NCI-H1092 (cell line): ENCODE measurements around the gene ARID5B.
"Not testable (repeated sequence)": the region's sequence is repeated elsewhere in the genome, so short reads cannot be mapped to it uniquely, and the experiment has no call there.

Source experiments
- DNase-seq: peaks from one replicate; lab custom pipeline; 2025; lab: John Stamatoyannopoulos, UW

ARID5B gene

DNA sequence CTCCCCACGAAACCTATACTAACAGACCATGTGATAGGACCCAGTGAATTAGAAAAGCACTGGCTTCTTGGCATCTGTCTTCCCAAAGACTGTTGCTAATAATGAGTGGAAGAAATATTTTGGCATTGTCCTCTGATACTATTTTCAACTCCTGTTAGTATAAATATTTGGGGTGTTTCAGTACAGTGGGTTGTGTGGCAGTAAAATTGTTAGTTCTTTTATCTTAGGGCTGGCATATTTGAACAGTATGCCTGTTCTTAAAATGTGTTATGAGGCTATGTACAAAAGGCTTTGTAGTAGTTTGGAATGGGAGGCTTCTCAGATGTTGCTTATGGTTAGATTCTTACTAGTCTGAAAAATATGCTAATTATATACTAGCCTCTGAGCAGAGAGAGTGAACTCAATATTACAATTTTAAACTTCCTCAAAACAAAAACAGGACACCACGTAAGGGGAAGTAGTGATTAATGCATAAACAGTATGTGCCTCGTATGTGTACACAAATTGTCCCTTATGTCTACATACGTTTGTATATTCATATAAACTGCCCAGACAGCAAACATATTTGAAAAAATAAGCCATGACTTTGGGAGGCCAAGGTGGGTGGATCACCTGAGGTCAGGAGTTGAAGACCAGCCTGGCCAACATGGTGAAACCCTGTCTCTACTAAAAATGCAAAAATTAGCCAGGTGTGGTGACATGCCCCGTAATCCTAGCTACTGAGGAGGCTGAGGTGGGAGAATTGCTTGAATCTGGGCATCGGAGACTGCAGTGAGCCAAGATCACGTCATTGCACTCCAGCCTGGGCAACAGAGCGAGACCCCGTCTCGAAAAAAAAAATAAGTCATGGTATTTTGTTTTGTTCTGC is 115.4 kb downstream of the ARID5B start:
- no peak for DNase-seq

DNA sequence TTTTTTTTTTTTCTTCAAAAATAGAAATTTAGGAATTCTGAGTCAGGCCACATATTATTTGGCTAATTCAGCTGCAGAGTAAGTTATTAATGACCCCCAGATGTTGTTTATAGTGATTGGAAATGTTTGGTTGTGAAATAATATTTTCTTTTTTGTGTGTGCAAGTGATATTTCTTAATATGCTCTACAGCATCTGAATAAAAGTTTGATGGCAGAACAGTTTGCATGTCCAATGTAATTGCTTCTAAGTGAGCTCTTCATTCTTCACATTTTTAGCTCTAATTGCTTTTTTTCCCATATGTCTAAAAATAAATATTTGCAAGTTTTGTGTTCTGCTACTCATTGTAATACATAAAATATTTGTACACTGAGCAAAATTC is 116.0 kb downstream of the ARID5B start:
- no peak for DNase-seq

DNA sequence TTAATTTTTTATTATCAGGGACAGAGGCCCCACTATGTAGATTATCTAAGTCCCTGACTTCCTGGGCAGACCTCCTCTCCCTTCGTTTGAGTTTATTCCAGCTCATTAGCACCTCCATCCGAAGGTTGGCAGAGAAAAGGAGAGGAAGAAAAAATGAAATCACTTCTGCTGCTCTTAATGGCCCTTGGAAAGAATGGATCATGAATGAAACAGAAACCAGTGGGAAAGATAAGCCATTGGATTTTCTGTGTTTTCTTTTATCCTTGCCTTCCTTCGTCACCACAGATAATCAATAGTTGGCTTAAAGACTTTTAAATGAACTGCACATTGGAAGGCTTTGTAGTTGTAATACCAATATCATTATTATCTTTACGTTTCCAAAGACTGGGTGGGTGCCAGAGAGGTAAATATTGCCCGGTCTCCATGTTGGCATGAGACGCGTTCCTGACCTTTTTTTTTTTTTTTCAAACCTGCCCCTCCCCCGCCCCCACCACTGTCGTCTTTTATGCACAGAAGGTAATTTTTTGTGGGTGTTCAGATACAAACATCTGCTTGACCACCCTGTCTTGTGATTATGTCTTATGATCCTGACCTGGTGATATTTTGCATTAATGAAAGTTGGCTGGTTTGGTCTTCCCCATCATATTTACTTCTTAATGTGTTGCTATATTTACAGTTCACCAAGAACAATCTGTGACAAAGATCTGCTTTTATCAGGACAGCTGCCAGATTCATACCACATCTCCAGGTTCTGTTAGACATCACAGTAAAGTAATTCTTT is 116.8 kb downstream of the ARID5B start:
- no peak for DNase-seq

DNA sequence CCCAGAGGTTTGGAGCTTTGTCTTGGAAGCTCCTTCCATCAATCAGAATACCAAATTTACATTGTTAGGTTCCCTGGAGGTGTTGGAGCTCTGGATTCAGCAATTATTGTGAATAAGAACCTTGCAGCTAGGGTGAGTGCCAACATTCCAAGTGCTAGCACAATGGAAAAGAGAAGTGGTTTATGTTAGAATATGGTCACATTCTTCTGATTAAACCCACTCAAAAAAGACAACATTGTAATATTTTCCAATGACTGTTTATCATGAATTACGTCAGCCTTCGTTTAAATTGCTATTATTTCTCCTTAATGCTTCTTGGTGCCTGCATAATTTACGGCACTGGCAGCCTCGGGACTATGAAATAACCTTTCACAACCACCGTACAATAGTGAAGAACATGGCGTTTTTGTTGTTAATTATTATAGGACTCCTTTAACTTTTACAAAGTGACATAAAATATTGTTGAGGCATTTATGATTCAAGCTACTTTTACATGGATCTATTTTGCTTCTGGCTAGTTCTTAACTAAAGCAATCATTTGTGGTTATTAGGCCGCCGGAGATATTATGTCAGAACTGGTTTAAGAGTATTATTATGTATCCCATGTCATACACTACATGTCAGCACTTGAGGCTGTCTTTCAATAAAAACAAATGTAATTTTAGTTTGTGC is 117.7 kb downstream of the ARID5B start:
- no peak for DNase-seq

DNA sequence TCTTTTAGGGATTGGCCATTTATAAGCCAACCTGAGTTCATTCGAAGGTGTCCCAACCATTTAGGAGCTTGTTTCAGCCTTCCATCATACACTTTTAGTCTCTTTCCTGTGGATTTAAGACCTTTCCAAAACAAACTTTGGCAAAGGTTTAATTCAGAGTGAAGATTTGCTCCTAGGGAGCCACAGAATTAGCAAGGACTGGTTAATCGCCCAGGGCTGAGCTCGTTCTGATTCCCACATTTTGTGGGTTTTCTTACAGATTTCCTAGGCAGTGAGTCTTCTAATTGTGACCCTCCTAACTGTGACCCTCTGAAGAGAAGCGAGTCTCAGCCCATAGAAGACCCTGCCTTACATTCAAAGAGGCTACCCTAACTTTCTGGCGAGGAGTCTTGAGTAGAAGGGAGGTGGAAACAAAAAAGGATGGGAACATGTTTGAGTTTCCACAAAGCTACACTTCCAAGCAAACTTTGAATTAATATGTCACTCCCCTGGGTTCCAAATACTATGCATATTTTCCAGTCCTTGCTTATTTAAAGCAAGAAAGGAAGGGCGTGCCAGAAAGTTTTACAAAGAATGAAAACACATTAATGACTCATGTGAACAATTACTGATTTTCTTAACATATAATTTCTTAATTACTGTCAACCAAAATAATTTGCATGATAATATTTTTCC is 118.3 kb downstream of the ARID5B start:
- DNase-seq = no peak

DNA sequence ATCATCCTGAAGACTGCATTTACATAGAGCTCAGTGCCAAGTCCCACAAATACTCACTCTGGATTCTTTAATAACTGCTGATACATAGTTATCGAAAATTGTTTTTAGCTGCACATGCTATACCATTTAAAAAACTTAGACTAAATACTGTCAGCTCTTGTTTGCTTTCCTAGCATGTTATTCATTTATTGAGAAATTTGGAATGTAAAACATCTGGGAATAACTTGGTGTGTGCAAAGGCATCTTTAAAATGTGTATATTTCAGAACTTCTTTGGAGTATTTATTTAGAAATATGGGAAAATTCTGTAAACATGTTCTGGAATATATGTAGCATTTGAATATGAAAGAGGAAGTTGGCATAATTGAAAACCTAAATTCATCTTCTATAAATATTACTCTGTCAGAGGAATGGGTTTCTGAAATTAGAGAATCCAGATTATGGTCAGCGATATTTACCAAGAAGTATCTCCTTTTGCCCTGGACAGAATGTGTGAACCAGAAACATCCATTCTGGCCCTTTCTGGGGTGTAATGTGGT is 119.7 kb downstream of the ARID5B start:
- DNase-seq = no peak

DNA sequence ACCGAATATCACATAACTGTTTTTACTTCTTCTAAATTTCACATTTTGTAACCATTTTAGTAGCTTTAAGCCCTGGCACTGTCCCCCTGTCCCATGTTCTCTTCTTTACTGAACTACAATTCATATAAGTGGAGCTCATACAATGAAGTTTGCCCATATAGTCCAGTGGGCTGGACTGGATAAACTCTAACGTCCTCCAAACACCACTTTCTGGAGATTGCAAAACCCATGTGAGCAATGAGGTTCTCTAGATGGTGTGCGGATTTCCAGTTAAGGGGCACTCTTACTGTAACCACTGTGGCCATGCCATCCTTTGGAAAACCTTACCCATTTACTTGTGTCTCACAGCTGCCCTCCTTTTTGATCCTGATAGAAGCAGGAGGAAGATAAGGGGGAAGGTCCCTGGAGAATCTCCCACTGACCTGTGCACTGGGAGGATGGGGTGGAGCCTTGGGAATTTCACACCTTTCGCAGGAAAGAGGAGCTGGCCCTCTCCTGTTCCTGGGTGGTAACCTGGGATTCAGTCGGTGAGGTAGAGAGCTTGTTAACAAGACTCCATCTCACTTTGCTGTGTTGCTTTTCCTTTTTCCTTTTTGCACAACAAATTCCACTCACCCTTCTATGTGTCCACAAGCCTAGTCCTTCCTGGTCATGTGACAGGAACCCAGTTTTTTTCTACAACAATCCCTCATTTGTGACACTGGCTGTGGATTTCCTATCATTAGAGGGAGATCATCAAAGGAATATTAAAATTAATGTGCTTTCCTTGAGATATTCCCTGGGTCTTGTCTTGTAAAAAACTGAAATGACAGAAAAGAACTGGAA is 120.7 kb downstream of the ARID5B start:
- no peak for DNase-seq

DNA sequence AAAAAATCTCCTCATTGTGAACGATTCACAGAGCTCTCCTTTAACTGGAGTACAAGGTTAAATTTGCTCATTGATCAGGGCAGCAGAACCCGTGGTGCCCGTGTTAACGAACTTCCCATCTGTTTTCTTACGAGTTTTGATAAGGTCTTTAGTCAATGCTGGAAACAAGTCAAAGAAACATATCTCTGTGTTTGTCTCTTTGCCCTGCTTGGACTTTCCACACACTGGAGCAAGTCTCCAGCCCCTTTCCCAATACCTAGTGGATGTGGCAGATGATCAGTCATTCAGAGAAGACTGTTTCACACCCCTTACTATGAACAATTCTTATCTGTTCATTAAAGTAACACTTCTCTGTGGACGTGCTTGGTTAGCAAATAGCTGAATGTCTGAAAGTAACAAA is 121.3 kb downstream of the ARID5B start:
- no peak for DNase-seq

DNA sequence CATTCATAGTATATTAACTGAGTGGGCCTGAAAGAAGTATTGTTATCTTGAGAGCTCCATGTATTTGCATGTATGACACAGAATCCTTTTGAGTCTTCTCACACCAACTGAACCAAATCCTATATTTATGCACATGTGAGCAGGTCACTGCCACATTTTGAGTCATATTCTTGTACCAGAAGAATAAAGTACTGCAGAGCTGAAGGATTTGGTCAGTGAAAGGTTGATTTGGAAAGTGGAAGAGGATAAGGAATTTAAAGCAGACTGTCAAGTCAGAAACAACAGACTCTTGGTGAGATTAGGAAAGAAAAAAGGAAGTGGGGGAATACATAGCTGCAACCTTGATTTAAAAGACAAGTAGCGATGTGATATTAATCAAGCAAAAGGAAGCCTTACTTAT is 121.8 kb downstream of the ARID5B start:
- no peak for DNase-seq

DNA sequence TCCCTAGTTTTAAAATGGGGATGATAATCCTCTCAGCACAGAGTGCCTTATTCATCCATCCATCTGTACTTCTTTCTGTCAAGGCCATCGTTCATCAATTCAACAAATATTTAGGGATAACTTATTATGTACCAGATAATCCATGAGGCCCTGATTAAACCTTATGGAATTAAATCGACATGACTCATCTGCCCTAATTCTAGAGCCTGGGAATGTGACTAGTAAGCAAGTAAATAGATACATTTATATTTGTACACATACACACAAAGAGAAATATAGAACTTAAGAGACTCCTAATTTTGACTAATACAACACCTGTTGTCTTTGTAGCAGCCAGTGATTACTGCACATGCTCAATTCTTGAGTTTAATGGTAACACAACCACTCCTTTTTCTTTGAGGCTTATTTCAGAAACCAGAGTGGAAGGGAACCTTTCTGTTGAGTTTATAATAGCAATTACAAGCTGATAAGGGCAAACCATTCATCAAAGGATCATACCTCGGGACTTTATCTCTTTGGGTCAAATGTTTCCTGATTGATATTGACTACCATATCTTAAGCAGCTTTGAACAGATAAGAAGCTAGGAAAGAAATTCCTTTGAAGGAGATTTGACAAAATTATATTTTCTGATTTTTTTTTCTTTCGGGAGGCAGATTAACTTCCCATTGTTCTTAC is 122.7 kb downstream of the ARID5B start:
- no peak for DNase-seq

DNA sequence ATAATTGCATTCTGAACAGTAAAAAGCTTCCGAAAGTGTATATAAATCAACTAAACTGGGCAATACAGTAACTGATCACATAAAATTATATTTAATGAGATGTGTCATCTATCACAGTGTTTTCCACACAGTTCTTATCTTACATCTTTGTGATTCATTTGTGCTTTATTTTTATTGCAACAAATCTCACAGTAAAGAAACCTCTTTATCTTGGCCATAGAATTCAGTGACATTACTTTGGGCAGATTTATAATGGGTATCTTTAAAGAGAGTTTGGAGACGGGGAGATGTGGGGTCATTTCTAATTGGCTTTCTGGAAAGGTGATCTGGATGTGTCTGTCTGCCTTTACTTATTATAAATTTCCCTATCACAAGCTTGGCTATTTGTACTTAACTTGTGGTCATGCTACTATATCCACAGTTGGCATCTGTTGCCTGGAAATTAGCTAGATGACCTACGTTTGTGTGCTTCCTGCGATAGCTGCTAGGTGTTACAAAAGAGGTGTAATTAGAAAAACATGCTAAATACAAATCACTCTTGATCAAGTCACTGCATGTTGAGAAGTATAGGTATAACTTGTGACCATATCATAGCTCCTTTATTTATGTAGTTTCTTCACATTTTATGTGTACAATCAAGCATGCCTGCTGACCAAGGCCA is 123.8 kb downstream of the ARID5B start:
- DNase-seq = no peak

DNA sequence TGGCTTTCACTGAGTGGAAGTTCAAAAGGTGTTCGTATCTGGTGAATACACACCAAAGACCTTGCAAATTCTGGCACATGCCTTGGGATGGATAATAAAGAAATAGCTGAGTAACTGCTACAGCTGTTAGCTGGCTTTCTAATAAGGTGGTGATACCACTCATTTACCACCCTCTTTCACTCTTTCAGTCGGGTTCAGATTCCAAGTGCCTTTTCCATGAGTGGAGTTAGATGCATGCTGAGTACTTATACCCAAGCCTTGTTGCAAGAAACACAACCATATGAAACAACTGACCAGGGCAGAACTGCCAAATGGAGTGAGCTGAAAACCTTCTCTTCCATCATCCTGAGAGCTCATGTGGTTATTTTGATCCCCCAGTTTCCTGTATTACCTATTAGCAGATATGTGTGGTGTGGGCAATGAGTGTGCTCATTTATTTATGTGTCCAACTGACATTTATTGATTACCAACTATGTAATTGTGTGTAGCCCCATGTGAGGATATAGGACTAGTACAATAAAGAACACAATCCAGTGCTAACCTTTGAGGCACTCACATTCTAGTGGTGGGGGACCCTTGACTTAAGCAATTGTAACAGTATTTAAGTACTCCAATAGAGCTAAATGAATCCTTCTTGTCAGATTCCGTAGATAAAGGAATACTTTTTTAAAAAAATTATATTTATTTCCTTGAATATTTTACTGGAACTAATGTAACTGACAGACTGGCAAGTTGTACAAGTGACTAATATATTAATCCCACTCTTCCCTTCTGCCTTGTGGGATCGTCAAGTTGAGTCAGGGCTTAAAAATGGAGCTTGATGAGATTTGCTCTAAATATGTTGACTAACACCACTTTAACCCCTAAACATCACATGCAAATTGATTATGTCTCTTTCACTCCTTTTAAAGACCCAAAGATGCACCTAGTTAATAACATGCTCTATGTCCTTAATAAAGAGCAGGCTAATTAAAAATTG is 124.7 kb downstream of the ARID5B start:
- no peak for DNase-seq

DNA sequence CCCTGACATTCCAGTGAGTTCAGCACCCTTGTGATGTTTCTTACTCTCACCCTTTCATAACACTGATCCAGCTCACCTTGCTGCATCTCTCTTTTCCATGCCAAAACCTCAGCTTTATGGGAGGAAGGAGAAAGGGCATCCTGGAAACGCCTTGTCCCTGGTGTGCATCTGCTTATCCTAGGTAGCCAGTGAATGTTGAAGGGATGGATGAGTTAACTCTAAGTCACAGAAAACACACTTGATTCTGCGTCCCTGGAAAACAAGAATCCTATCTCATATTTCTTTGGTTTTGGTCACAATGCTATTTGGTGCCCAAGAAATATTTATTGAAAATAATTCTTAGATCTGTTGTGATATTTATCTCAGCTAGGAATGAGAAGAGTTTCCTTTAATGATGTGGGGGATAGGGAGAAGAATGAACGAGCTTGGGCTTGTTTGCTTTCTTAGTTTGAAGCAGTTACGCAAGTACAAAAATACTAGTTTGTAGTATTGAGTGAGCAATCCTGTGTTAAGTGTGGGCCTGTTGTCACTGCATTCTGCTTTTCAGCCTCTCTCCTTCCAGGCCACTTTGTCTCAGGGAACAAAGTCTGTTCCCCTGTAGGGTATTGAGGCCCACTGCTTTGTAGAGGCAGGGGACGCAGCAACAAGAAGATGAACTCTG is 126.5 kb downstream of the ARID5B start:
- DNase-seq = no peak

DNA sequence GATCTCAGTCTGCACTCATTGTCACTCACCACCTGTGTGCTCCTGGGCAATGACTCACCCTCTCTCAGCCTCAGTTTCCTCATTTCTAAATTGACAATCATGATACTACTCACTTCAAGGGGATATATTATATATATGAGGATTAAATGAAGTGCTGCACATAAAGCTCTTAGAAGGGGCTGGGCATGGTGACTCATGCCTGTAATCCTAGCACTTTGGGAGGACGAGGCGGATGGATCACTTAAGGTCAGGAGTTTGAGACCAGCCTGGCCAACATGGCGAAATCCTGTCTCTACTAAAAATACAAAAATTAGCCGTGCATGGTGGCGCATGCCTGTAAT is 127.0 kb downstream of the ARID5B start:
- not testable (repeated sequence) for DNase-seq

DNA sequence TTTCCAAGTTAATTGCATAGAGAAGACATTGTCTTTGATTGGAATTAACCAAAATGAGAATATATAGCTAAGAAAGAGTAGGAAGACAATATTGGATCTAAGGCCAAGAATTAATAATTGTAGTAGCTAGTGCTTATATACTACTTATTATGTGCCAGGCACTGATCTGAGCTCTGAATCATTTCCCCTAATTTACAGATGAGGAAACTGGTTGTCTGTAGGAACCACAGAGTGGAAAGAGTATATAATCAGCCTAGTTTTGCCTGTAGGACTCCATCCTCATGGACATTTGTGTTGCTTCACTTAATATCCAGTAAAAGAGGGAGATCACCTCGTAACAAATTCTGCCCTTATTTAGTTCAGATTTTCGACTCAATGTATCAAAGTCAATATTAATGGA is 127.9 kb downstream of the ARID5B start:
- no peak for DNase-seq

DNA sequence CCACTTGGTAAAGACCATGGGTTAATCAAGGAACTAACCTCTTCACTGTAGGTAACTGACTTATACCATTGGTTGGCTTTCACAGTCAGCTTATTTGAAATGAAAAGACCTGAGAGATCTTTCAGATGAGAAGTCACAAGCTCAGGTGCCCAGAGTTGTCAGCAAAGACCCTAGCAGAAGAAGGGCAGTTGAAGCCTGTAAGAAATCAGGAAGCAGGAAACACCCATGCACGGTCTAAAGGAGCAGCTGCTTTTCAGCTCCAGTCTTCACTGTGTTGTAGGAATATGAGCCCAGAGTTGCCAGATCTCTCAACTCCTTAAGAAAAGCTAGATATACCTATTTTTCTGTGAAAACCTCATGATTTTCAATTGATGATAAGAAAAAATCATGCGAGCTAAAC is 130.0 kb downstream of the ARID5B start:
- no peak for DNase-seq

DNA sequence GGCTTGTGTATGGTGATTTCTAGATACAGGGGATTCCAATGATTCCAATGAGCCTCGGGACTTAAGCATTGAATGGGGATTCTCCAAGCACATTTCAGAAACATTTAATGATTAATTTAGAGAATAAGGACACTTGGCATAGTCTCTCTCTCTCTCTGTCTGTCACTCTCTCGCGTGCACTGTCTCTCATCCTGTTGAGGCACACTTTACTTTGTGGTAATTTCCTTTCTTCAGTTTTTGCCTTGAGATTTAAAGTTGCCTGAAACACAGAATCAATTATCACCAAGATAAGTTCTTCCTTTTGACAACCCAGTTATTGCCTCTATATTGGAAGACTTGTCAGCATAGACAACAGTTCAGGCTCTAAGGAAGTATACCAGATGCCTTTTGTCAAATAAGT is 131.6 kb downstream of the ARID5B start:
- DNase-seq = no peak

DNA sequence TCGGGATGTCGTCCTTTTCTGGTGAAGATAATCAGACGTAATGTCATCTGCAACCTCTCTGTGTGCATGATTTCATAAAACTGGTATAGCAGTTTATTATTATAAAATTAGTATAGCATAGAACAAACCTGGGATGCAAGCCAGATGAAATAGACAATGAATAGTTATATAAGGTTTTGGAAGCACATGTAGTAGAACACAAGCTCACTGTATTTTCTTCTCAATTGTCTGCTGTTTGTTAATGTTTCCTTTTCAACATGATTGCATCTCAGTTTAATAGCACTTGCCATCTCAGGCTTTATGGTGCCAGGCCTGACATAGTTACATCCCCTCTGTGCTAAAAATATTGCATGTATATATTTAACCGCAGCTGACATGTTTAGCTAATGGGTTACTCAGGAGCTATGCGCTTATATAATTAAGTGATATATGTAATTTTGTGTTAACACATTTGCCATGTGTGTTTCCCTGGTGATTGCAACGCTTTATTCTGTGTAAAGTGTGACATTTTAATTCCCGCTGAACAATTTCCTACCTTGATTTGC is 132.7 kb downstream of the ARID5B start:
- DNase-seq = no peak
